Heart right ventricle (tissue), 16 donors: ENCODE results near the gene OVCH1. TPM values are rescaled to one million over a fixed set of nuclear protein-coding genes. Genes with fewer than 3 reads are reported as not detected.
"Not testable (repeated sequence)": the region's sequence is repeated elsewhere in the genome, so short reads cannot be mapped to it uniquely, and the experiment has no call there.

Experiments used
- ATAC-seq, 8 donors: fragments of 200-7000 bp; cut with Tn5 transposase; one replicate each; pipeline ENCODE4 v1.9.1; 2020; ENCODE audit warnings: mild to moderate bottlenecking in 8 of 8, moderate library complexity in 8 of 8, moderate number of reproducible peaks in 1 of 8
- DNase-seq, 2 donors: peaks; one replicate each; pipeline ENCODE4 v3.0.0-alpha.2; 2020
- H3K27ac ChIP-seq, 10 donors: fragments of 200-600 bp; sonication (generic) in 2 of 10; one replicate each; pipeline versions ENCODE4 v1.5.0 to v1.8.0; 2020 to 2022; ENCODE audit warnings: mild to moderate bottlenecking in 3 of 10
- H3K27me3 ChIP-seq, 7 donors: fragments of 200-600 bp; one replicate each; pipeline ENCODE4 v1.8.0; 2021 to 2022; ENCODE audit warnings: mild to moderate bottlenecking in 2 of 7
- H3K36me3 ChIP-seq, 9 donors: fragments of 200-600 bp; sonication (generic) in 1 of 9; one replicate each; pipeline versions ENCODE4 v1.5.0 to v1.8.0; 2020 to 2022; ENCODE audit warnings: mild to moderate bottlenecking in 2 of 9
- H3K4me1 ChIP-seq, 9 donors: fragments of 200-600 bp; sonication (generic) in 1 of 9; one replicate each; pipeline versions ENCODE4 v1.5.0 to v1.8.0; 2020 to 2022; ENCODE audit warnings: mild to moderate bottlenecking in 4 of 9
- H3K4me3 ChIP-seq, 10 donors: fragments of 200-600 bp; sonication (generic) in 2 of 10; one replicate each; pipeline versions ENCODE4 v1.5.0 to v1.8.0; 2020 to 2022; ENCODE audit warnings: mild to moderate bottlenecking in 7 of 10, moderate library complexity in 2 of 10
- H3K9me3 ChIP-seq, 11 donors: fragments of 200-600 bp in 10 of 11; sonication (generic) in 2 of 11; one replicate each; pipeline versions ENCODE4 v1.5.0 to v1.8.0; 2013 to 2022; ENCODE audit warnings: mild to moderate bottlenecking in 2 of 11, control low read depth in 1 of 11, moderate library complexity in 1 of 11
- CTCF ChIP-seq, 9 donors: fragments of 200-600 bp; sonication (generic) in 2 of 9; IDR thresholded peaks; one replicate each; pipeline versions ENCODE4 v1.5.0 to v1.8.0; 2021 to 2022; ENCODE audit warnings: antibody characterized with exemption in 9 of 9, mild to moderate bottlenecking in 5 of 9, moderate library complexity in 1 of 9
- WGBS, 2 donors: extraction: QIAGEN DNeasy Blood & Tissue Kit; methylation state at CpG; one replicate each; pipeline ENCODE4 v1.1.7; 2013; ENCODE audit warnings: inconsistent platforms in 1 of 2; 5-methylcytosine and 5-hydroxymethylcytosine counted together
- intact Hi-C, 10 donors: fragments of 100-400 bp; cut with DNase I; formaldehyde crosslinking; loops; one replicate each; pipeline versions ENCODE4 v1.11.1 to v1.14.2; 2022
- polyA plus RNA-seq, 2 donors: library from polyadenylated mRNA; stranded (reverse); fragments of 200-250 nt; gene quantifications; one replicate each; pipeline ENCODE4 v1.2.3, GENCODE V29; 2013
- total RNA-seq, 10 donors: library from RNA; stranded (reverse); fragmentation: NEBNext Ultra II Directional in 3 of 10; extraction: Animal tissue kit (Norgen Biotek cat#: 25700) in 3 of 10; gene quantifications; one replicate each; pipeline versions ENCODE4 v1.2.1 to v1.2.4, GENCODE V29; 2021 to 2023
- donor health status: Arrhythmogenic right ventricular cardiomyopathy.
- donor health status: ischemic (EF 13 %, LVEDD 7.1; RV severe dilation, severe dysfunction).
- donor health status: healthy with polysubstance abuse.
- donor health status: DM: no; HTN: yes; CAD: no.
- donor health status: DM: no; HTN: no; CAD: no.
- donor health status: ischemic (EF 25% LVEDD 6.9; RV normal size, moderate dysfunction).
- donor health status: ischemic (EF 25% LVEDD 5.7; RV mildly dilated, moderate dysfunction).
- donor health status: healthy.
- donor health status: DM: yes; HTN: yes; CAD: no.
- donor health status: Ischemic cardiomyopathy.
- donor health status: ischemic (EF 35%, LVEDD 5.7; RV mildly dilated, moderate dysfunction).
- donor health status: nonischemic (EF 11% LVEDD 7.7; RV severe dilation, severe dysfunction).
- donor health status: DM: yes; HTN: yes; CAD: no.
- donor health status: PGD.
- donor health status: ischemic (EF 29% LVEDD 5.4; RV normal size, mild dysfunction).
- donor health status: nonischemic (EF 23%, LVEDD 6.1; RV moderate dilation, normal function).

Gene OVCH1
- total and polyA plus RNA-seq, 12 donors = 0.07 to 0.44 (median 0.21) TPM; not detected in 6

GRCh38 chr12:29438752-29439408, 58.6 kb downstream of the OVCH1 start:
- no peak for DNase-seq
- no peaks in the 10 kb centered on the region for H3K4me1 ChIP-seq
- H3K36me3 ChIP-seq = no peaks in the 10 kb centered on the region
- ATAC-seq = no peak
- no peak for TF ChIP-seq CTCF (IDR thresholded peaks at IDR 0.05)
- peaks cover 0 to 6% (median 0%) of the 10 kb centered on the region in 11 donors for H3K9me3 ChIP-seq
- intact Hi-C loops = no loop called here
- H3K27me3 ChIP-seq = no peaks in the 10 kb centered on the region
- WGBS, 2 donors = 36 to 40% methylated on average over 1 of the region's 1 CpG
- H3K27ac ChIP-seq = no peak overlapping the region
- no peak overlapping the region for H3K4me3 ChIP-seq

- TF ChIP-seq CTCF (IDR thresholded peaks at IDR 0.05) = no peak
- no peaks in the 10 kb centered on the region for H3K4me1 ChIP-seq
- no peak overlapping the region for H3K27ac ChIP-seq
- H3K9me3 ChIP-seq = peaks cover 0 to 6% (median 0%) of the 10 kb centered on the region in 11 donors
- intact Hi-C loops = no loop called here
- no peak for DNase-seq
- H3K27me3 ChIP-seq = no peaks in the 10 kb centered on the region
- H3K36me3 ChIP-seq = no peaks in the 10 kb centered on the region
- no peak for ATAC-seq
- H3K4me3 ChIP-seq = no peak overlapping the region
Measured at GRCh38 chr12:29437575-29437974, 59.9 kb downstream of the OVCH1 start.

GRCh38 chr12:29436815-29437214, 60.7 kb downstream of the OVCH1 start:
- not testable (repeated sequence) for ATAC-seq

GRCh38 chr12:29431513-29431912, 66.0 kb downstream of the OVCH1 start:
- 77 to 78% methylated on average over 3 of the region's 3 CpGs for WGBS, 2 donors
- no peaks in the 10 kb centered on the region for H3K9me3 ChIP-seq
- ATAC-seq (no peak), DNase-seq (no peak)
- no peaks in the 10 kb centered on the region for H3K36me3 ChIP-seq
- H3K4me3 ChIP-seq = no peak overlapping the region
- no peak overlapping the region for H3K27ac ChIP-seq
- intact Hi-C loops = no loop called here
- H3K4me1 ChIP-seq = peaks cover 0 to 20% (median 0%) of the 10 kb centered on the region in 9 donors
- no peaks in the 10 kb centered on the region for H3K27me3 ChIP-seq
- TF ChIP-seq CTCF (IDR thresholded peaks at IDR 0.05) = no peak

More at GRCh38 chr12:29436815-29437214, 60.7 kb downstream of the OVCH1 start:
- H3K27ac ChIP-seq, H3K27me3 ChIP-seq, H3K4me3 ChIP-seq, H3K36me3 ChIP-seq, H3K4me1 ChIP-seq, intact Hi-C loops, H3K9me3 ChIP-seq, DNase-seq: not testable (repeated sequence)
- 86 to 87% methylated on average over 10 of the region's 10 CpGs for WGBS, 2 donors

GRCh38 chr12:29430716-29431044, 66.8 kb downstream of the OVCH1 start:
- no peak for TF ChIP-seq CTCF (IDR thresholded peaks at IDR 0.05)
- WGBS, 2 donors = 77 to 85% methylated on average over 2 of the region's 2 CpGs
- no peaks in the 10 kb centered on the region for H3K27me3 ChIP-seq
- intact Hi-C loops = no loop called here
- no peaks in the 10 kb centered on the region for H3K36me3 ChIP-seq
- ATAC-seq (no peak), DNase-seq (no peak)
- H3K9me3 ChIP-seq = no peaks in the 10 kb centered on the region
- H3K4me3 ChIP-seq = no peak overlapping the region
- peaks cover 0 to 20% (median 0%) of the 10 kb centered on the region in 9 donors for H3K4me1 ChIP-seq
- H3K27ac ChIP-seq = no peak overlapping the region
